ENCODE data around the gene NEURL3. TPM values are rescaled to one million over a fixed set of nuclear protein-coding genes. Genes with fewer than 3 reads are reported as not detected.

Gene NEURL3
- total and polyA plus RNA-seq, 2 of the 8 experiments (the other 6 are each of a cell fraction or from before 2014, with no cell fraction given), result not detected

DNA sequence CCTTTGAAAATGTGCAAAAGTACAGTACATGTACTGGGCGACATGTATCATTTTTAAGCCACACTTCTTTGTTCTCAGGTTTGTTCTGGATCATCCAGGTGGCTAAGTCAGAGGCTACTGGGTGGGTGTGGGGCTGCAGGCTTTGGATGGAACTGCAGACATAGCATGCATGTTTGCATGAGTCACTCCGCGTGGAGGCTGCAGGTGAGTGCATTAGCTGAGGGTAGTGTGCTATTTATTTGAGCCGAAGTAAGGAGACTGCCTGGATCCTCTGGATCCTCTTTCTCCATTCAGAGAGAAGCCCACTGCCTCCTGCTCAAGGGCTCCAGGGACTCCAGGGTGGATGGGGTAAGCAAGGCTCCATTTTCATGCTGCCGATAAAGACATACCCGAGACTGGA lies 9.4 kb upstream of the NEURL3 start (continued):
- no peak for TF ChIP-seq NANOG (IDR thresholded peaks at IDR 0.05; ENCODE audit: insufficient read depth, low read depth, low read length, poor library complexity, severe bottlenecking)
- no peak for TF ChIP-seq CHD2 (IDR thresholded peaks at IDR 0.05; ENCODE audit: low read length)
- TF ChIP-seq RAD21 (IDR thresholded peaks at IDR 0.05 in 1 of 2, conservative IDR thresholded peaks at IDR 0.05 in 1 of 2; ENCODE audit: low read depth in 2 of 2, low read length in 2 of 2), result no peak
- no peak for TF ChIP-seq FOSL1 (IDR thresholded peaks at IDR 0.05; ENCODE audit: insufficient read depth, low read depth, low read length)
- TF ChIP-seq CTBP2 (IDR thresholded peaks at IDR 0.05; ENCODE audit: borderline replicate concordance, insufficient read depth, insufficient read length, low read length), result no peak
- TF ChIP-seq BCL11A (IDR thresholded peaks at IDR 0.05; ENCODE audit: low read depth in 2 of 2, low read length in 2 of 2), result no peak
- no peak for TF ChIP-seq BACH1 (IDR thresholded peaks at IDR 0.05; ENCODE audit: low read length)
- TF ChIP-seq HDAC2 (IDR thresholded peaks at IDR 0.05; ENCODE audit: borderline replicate concordance in 1 of 2, low read depth in 2 of 2, low read length in 2 of 2), result no peak

Data from H1 (cell line).